Testis (tissue), 2 donors: ENCODE data around the gene NEDD9.

Experiments used
- POLR2A ChIP-seq: fragments of 450-650 bp; IDR thresholded peaks from one replicate; pipeline ENCODE4 v1.6.1; 2017; ENCODE audit warnings: antibody characterized with exemption, mild to moderate bottlenecking, moderate library complexity
- TF ChIP-seq, protein P1 (sequence below), 3 experiments: fragments of 450-650 bp in 2 of 3; fragments of 200-600 bp in 1 of 3; sonication (generic) in 1 of 3; IDR thresholded peaks; one replicate each; pipeline ENCODE4 v1.5.1; 2016 to 2019; ENCODE audit warnings: antibody characterized with exemption in 3 of 3, mild to moderate bottlenecking in 2 of 3, moderate library complexity in 1 of 3

DNA sequence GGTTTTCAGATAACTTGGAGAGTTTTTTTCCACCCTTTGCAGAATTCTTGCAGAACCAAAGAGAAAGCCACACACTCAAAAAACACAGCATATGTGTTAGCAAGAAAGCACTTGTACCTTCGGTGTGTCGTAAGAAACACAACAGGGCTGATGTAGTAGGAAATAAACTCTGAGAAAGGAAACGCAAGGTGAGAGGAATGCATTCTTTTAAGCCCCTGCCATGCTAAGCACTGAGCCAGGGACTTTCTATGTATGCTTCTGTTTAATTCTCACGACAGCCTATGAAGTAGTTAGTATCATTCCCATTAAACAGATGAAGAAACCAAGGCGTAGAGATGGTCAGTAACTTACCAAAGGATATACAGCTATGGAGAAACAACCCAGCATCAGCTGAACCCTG is 23.1 kb downstream of the NEDD9 start:
- TF ChIP-seq, protein P1, sequence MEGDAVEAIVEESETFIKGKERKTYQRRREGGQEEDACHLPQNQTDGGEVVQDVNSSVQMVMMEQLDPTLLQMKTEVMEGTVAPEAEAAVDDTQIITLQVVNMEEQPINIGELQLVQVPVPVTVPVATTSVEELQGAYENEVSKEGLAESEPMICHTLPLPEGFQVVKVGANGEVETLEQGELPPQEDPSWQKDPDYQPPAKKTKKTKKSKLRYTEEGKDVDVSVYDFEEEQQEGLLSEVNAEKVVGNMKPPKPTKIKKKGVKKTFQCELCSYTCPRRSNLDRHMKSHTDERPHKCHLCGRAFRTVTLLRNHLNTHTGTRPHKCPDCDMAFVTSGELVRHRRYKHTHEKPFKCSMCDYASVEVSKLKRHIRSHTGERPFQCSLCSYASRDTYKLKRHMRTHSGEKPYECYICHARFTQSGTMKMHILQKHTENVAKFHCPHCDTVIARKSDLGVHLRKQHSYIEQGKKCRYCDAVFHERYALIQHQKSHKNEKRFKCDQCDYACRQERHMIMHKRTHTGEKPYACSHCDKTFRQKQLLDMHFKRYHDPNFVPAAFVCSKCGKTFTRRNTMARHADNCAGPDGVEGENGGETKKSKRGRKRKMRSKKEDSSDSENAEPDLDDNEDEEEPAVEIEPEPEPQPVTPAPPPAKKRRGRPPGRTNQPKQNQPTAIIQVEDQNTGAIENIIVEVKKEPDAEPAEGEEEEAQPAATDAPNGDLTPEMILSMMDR (IDR thresholded peaks at IDR 0.05): no peak
- no peak for TF ChIP-seq POLR2A
